ENCODE data around the gene MSANTD2. TPM values are rescaled to one million over a fixed set of nuclear protein-coding genes. Genes with fewer than 3 reads are reported as not detected.
A peak's percentile ranks its signal among the peaks of the same experiment; 100 is the strongest.

Gene MSANTD2
- total RNA-seq (7.7 TPM), polyA plus RNA-seq (22.2 TPM)
- long read RNA-seq, donor 1 = 0 reads
- long read RNA-seq, donor 2 = 0 reads
- long read RNA-seq, donor 3, partial matches to known transcripts = 0 of 2 reads
- long read RNA-seq, donor 3, other reads (novel, unspliced or antisense) = 0 of 2 reads
- long read RNA-seq, donor 4, partial matches to known transcripts = 0 of 1 reads
- long read RNA-seq, donor 4, other reads (novel, unspliced or antisense) = 0 of 1 reads
- long read RNA-seq, donor 5 = 0 reads
- long read RNA-seq, donor 6, partial matches to known transcripts = 0 of 1 reads
- long read RNA-seq, donor 6, other reads (novel, unspliced or antisense) = 0 of 1 reads
- long read RNA-seq, donor 7, partial matches to known transcripts = 0 of 3 reads
- long read RNA-seq, donor 7, other reads (novel, unspliced or antisense) = 0 of 3 reads
- long read RNA-seq, donor 8, partial matches to known transcripts = 0 of 1 reads
- long read RNA-seq, donor 8, other reads (novel, unspliced or antisense) = 0 of 1 reads
- long read RNA-seq, donor 9, partial matches to known transcripts = 0 of 1 reads
- long read RNA-seq, donor 9, other reads (novel, unspliced or antisense) = 0 of 1 reads
- long read RNA-seq, donor 10, partial matches to known transcripts = 0 of 1 reads
- long read RNA-seq, donor 10, other reads (novel, unspliced or antisense) = 0 of 1 reads

GRCh38 chr11:124800226-124800929 lies at the start of gene MSANTD2:
MSANTD2 (minus strand) TSS chr11:124800406; CDS start chr11:124800380, 26 bp downstream.
- no peaks in the 10 kb centered on the region for H3K36me3 ChIP-seq (ENCODE audit: control insufficient read depth in 2 of 2, insufficient read depth in 2 of 2, low read length in 1 of 2)
- peak within 1 kb of the TSS; percentile 79 to 100 for H3K4me3 ChIP-seq (ENCODE audit: low read length in 2 of 2)
- peaks cover 6 to 19% of the 10 kb centered on the region in 2 donors for H3K4me1 ChIP-seq (ENCODE audit: control insufficient read depth in 2 of 2, insufficient read depth in 2 of 2, low read length in 2 of 2)
- peak in 7 of 9 donors; percentile 44 to 79 (median 51) for DNase-seq (ENCODE audit: low read depth in 6 of 9, low spot score in 9 of 9)
- under 1% methylated on average over 62 of the region's 62 CpGs for WGBS
- peak within 1 kb of the TSS; percentile 86 to 98 for H3K27ac ChIP-seq (ENCODE audit: low read depth in 1 of 2, low read length in 1 of 2)
- peaks cover 0 to 19% of the 10 kb centered on the region in 2 donors for H3K27me3 ChIP-seq (ENCODE audit: control insufficient read depth in 2 of 2, insufficient read depth in 1 of 2, low read length in 1 of 2)
- H3K9me3 ChIP-seq (ENCODE audit: control insufficient read depth in 2 of 2, insufficient read depth in 1 of 2, low read length in 1 of 2) = no peaks in the 10 kb centered on the region

DNA sequence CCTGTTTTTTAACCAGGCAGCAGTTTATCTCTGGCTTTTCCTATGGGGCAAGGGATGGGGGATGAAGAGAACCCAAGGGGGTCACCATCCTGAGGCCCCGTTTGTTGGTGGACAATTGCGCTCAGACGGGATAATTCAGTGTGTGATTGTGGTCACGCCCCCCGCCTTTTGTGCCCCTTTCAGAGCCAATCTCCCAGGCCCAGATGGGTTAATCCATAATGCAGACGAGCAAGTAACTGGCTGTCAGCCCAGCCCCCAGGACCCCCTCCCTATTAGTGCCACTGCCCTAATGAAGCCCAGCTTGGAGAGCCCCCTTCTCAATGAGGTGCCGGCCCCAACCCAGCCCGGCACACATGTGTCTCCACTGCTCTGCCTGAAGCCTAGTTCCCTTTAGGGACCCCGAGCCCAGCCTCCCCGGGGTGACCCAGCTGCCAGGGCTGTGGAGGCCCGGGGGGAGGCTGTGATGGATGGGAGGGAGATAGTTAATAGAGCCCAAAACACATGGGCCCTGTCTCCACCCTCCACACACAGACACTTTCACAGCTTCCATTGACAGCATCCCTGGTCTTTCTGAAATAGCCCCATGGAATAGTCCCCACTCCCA lies 46.0 kb upstream of the MSANTD2 start:
- no peaks in the 10 kb centered on the region for H3K4me1 ChIP-seq (ENCODE audit: control insufficient read depth in 2 of 2, insufficient read depth in 2 of 2, low read length in 2 of 2)
- 22% methylated on average over 11 of the region's 11 CpGs for WGBS
- H3K27me3 ChIP-seq (ENCODE audit: control insufficient read depth in 2 of 2, insufficient read depth in 1 of 2, low read length in 1 of 2) = peaks cover 48 to 98% of the 10 kb centered on the region in 2 donors
- no peaks in the 10 kb centered on the region for H3K36me3 ChIP-seq (ENCODE audit: control insufficient read depth in 2 of 2, insufficient read depth in 2 of 2, low read length in 1 of 2)
- H3K27ac ChIP-seq (ENCODE audit: low read depth in 1 of 2, low read length in 1 of 2) = no peak overlapping the region
- no peak for DNase-seq (ENCODE audit: low read depth in 6 of 9, low spot score in 9 of 9)
- no peak overlapping the region for H3K4me3 ChIP-seq (ENCODE audit: low read length in 2 of 2)
- peaks cover 0 to 8% of the 10 kb centered on the region in 2 donors for H3K9me3 ChIP-seq (ENCODE audit: control insufficient read depth in 2 of 2, insufficient read depth in 1 of 2, low read length in 1 of 2)

- no peak for DNase-seq (ENCODE audit: low read depth in 6 of 9, low spot score in 9 of 9)
- 17% methylated on average over 8 of the region's 8 CpGs for WGBS
- Histone ChIP-seq H3K36me3 (ENCODE audit: control insufficient read depth in 2 of 2, insufficient read depth in 2 of 2, low read length in 1 of 2) (no peaks in the 10 kb centered on the region), H3K4me3 (ENCODE audit: low read length in 2 of 2) (no peak overlapping the region), H3K27me3 (ENCODE audit: control insufficient read depth in 2 of 2, insufficient read depth in 1 of 2, low read length in 1 of 2) (peaks cover 56 to 99% of the 10 kb centered on the region in 2 donors), H3K9me3 (ENCODE audit: control insufficient read depth in 2 of 2, insufficient read depth in 1 of 2, low read length in 1 of 2) (peaks cover 0 to 8% of the 10 kb centered on the region in 2 donors), H3K27ac (ENCODE audit: low read depth in 1 of 2, low read length in 1 of 2) (no peak overlapping the region), H3K4me1 (ENCODE audit: control insufficient read depth in 2 of 2, insufficient read depth in 2 of 2, low read length in 2 of 2) (no peaks in the 10 kb centered on the region)
Measured at GRCh38 chr11:124844664-124845079, 44.5 kb upstream of the MSANTD2 start.

DNA sequence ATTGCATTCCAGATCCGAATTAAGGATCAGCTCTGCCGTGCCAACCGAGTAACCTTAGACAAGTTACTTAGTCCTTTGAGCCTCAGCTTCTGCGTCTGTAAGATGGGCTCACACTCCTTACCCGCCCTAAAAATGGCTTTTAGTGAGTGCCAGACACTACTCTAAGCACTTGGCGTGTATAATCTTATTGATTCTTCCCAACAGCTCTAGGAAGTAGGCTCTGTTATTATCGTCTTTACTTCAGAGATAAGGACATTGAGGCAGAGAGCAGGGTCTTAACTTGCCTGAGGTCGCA lies 43.4 kb upstream of the MSANTD2 start:
- Histone ChIP-seq H3K9me3 (ENCODE audit: control insufficient read depth in 2 of 2, insufficient read depth in 1 of 2, low read length in 1 of 2) (peaks cover 0 to 8% of the 10 kb centered on the region in 2 donors), H3K27me3 (ENCODE audit: control insufficient read depth in 2 of 2, insufficient read depth in 1 of 2, low read length in 1 of 2) (peaks cover 67 to 99% of the 10 kb centered on the region in 2 donors), H3K4me3 (ENCODE audit: low read length in 2 of 2) (no peak overlapping the region), H3K4me1 (ENCODE audit: control insufficient read depth in 2 of 2, insufficient read depth in 2 of 2, low read length in 2 of 2) (peaks cover 0 to 4% of the 10 kb centered on the region in 2 donors), H3K27ac (ENCODE audit: low read depth in 1 of 2, low read length in 1 of 2) (no peak overlapping the region), H3K36me3 (ENCODE audit: control insufficient read depth in 2 of 2, insufficient read depth in 2 of 2, low read length in 1 of 2) (no peaks in the 10 kb centered on the region)
- DNase-seq (ENCODE audit: low read depth in 6 of 9, low spot score in 9 of 9) = no peak
- WGBS = 12% methylated on average over 8 of the region's 8 CpGs

- Histone ChIP-seq H3K36me3 (ENCODE audit: control insufficient read depth in 2 of 2, insufficient read depth in 2 of 2, low read length in 1 of 2) (no peaks in the 10 kb centered on the region), H3K27me3 (ENCODE audit: control insufficient read depth in 2 of 2, insufficient read depth in 1 of 2, low read length in 1 of 2) (peaks cover 79 to 99% of the 10 kb centered on the region in 2 donors), H3K27ac (ENCODE audit: low read depth in 1 of 2, low read length in 1 of 2) (no peak overlapping the region), H3K4me3 (ENCODE audit: low read length in 2 of 2) (no peak overlapping the region), H3K4me1 (ENCODE audit: control insufficient read depth in 2 of 2, insufficient read depth in 2 of 2, low read length in 2 of 2) (peaks cover 0 to 4% of the 10 kb centered on the region in 2 donors), H3K9me3 (ENCODE audit: control insufficient read depth in 2 of 2, insufficient read depth in 1 of 2, low read length in 1 of 2) (peaks cover 0 to 8% of the 10 kb centered on the region in 2 donors)
- 35% methylated on average over 4 of the region's 4 CpGs for WGBS
- no peak for DNase-seq (ENCODE audit: low read depth in 6 of 9, low spot score in 9 of 9)
Measured at GRCh38 chr11:124842305-124842704, 42.1 kb upstream of the MSANTD2 start.

DNA sequence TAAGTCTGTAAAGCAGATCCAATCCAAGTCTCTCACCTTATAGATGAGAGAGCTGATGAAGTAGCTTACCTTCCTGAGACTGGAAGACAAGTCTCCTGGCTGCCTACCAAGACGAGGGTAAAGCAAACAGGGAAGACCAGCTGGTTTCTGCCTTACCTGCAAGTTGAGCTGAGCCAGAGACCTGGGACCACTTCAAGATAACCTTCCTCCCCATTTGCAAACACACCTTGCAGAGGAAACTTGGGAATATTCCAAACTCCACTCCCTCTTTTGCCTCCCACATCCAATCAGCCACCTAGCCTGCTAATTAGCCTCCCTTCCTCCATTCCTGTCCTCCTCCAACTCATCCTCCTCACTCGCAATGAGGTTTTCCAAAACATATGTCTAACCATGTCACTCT lies 41.6 kb upstream of the MSANTD2 start:
- H3K36me3 ChIP-seq (ENCODE audit: control insufficient read depth in 2 of 2, insufficient read depth in 2 of 2, low read length in 1 of 2) = no peaks in the 10 kb centered on the region
- peaks cover 82 to 99% of the 10 kb centered on the region in 2 donors for H3K27me3 ChIP-seq (ENCODE audit: control insufficient read depth in 2 of 2, insufficient read depth in 1 of 2, low read length in 1 of 2)
- 32% methylated on average over 2 of the region's 2 CpGs for WGBS
- no peak overlapping the region for H3K27ac ChIP-seq (ENCODE audit: low read depth in 1 of 2, low read length in 1 of 2)
- no peak for DNase-seq (ENCODE audit: low read depth in 6 of 9, low spot score in 9 of 9)
- no peak overlapping the region for H3K4me3 ChIP-seq (ENCODE audit: low read length in 2 of 2)
- peaks cover 0 to 8% of the 10 kb centered on the region in 2 donors for H3K9me3 ChIP-seq (ENCODE audit: control insufficient read depth in 2 of 2, insufficient read depth in 1 of 2, low read length in 1 of 2)
- peaks cover 0 to 8% of the 10 kb centered on the region in 2 donors for H3K4me1 ChIP-seq (ENCODE audit: control insufficient read depth in 2 of 2, insufficient read depth in 2 of 2, low read length in 2 of 2)

DNA sequence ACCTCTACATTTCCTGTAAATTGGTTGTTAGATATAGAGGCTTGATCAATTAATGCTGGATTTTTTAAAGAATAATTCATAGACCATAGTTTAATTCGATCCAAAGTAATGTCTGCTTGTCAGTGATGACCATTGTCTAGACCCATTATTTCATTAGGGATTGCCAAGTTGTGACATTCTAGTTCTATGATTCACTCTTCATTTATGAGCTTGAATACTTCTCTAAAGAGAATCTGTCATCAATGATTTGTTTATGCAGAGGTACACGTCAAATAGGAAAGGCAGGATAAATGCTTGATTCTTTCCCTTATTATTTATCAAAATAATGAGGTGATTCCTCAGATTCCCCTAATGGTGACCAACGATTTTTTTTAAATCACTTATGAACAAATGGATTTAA lies 41.0 kb upstream of the MSANTD2 start:
- Histone ChIP-seq H3K27ac (ENCODE audit: low read depth in 1 of 2, low read length in 1 of 2) (no peak overlapping the region), H3K4me1 (ENCODE audit: control insufficient read depth in 2 of 2, insufficient read depth in 2 of 2, low read length in 2 of 2) (peaks cover 0 to 9% of the 10 kb centered on the region in 2 donors), H3K4me3 (ENCODE audit: low read length in 2 of 2) (no peak overlapping the region), H3K27me3 (ENCODE audit: control insufficient read depth in 2 of 2, insufficient read depth in 1 of 2, low read length in 1 of 2) (peaks cover 76 to 96% of the 10 kb centered on the region in 2 donors), H3K36me3 (ENCODE audit: control insufficient read depth in 2 of 2, insufficient read depth in 2 of 2, low read length in 1 of 2) (no peaks in the 10 kb centered on the region), H3K9me3 (ENCODE audit: control insufficient read depth in 2 of 2, insufficient read depth in 1 of 2, low read length in 1 of 2) (peaks cover 0 to 8% of the 10 kb centered on the region in 2 donors)
- no peak for DNase-seq (ENCODE audit: low read depth in 6 of 9, low spot score in 9 of 9)
- WGBS = 37% methylated on average over 3 of the region's 3 CpGs

GRCh38 chr11:124840666-124841065 lies 40.5 kb upstream of the MSANTD2 start:
- Histone ChIP-seq H3K27me3 (ENCODE audit: control insufficient read depth in 2 of 2, insufficient read depth in 1 of 2, low read length in 1 of 2) (peaks cover 70 to 95% of the 10 kb centered on the region in 2 donors), H3K4me3 (ENCODE audit: low read length in 2 of 2) (no peak overlapping the region), H3K27ac (ENCODE audit: low read depth in 1 of 2, low read length in 1 of 2) (no peak overlapping the region), H3K9me3 (ENCODE audit: control insufficient read depth in 2 of 2, insufficient read depth in 1 of 2, low read length in 1 of 2) (peaks cover 0 to 8% of the 10 kb centered on the region in 2 donors), H3K4me1 (ENCODE audit: control insufficient read depth in 2 of 2, insufficient read depth in 2 of 2, low read length in 2 of 2) (peaks cover 0 to 9% of the 10 kb centered on the region in 2 donors), H3K36me3 (ENCODE audit: control insufficient read depth in 2 of 2, insufficient read depth in 2 of 2, low read length in 1 of 2) (no peaks in the 10 kb centered on the region)
- no peak for DNase-seq (ENCODE audit: low read depth in 6 of 9, low spot score in 9 of 9)
- 58% methylated on average over 1 of the region's 1 CpG for WGBS

Measured in thymus (tissue), 14 donors.